Measurements from ENCODE around the gene HSD3B7. TPM values are rescaled to one million over a fixed set of nuclear protein-coding genes. Genes with fewer than 3 reads are reported as not detected.

The HSD3B7 gene
- total RNA-seq, 1 experiment from 2014 or later, result 0.95 TPM

GRCh38 chr16:31004658-31005057 is 19.7 kb downstream of the HSD3B7 start:
- no peaks in the 10 kb centered on the region for H3K36me3 ChIP-seq (ENCODE audit: insufficient read depth, low read length, poor library complexity, severe bottlenecking)
- POLR2A ChIA-PET (ENCODE audit: low non-redundant PET), result no interaction called here
- CTCF ChIA-PET, result no interaction called here

GRCh38 chr16:31005350-31006085 is 20.5 kb downstream of the HSD3B7 start:
- H3K36me3 ChIP-seq (ENCODE audit: insufficient read depth, low read length, poor library complexity, severe bottlenecking), result no peaks in the 10 kb centered on the region
- no TSS peak for BruUV-seq (replicated peaks)
- CTCF ChIA-PET, result no interaction called here
- DNase-seq (ENCODE audit: low spot score), result no peak
- TF ChIP-seq CTCF (conservative IDR thresholded peaks at IDR 0.05; ENCODE audit: low read depth, low read length) (no peak), EZH2 (IDR thresholded peaks at IDR 0.05; ENCODE audit: borderline replicate concordance, low read depth, low read length, poor library complexity, severe bottlenecking) (no peak)
- H3K27me3 ChIP-seq (replicated peaks; ENCODE audit: insufficient read depth, low read depth, low read length, poor library complexity), result peaks cover 8% of the 10 kb centered on the region
- H3K9me3 ChIP-seq (ENCODE audit: low read depth, low read length, poor library complexity, severe bottlenecking), result no peaks in the 10 kb centered on the region
- H3K27ac ChIP-seq (ENCODE audit: low read depth, low read length, poor library complexity, severe bottlenecking), result no peak overlapping the region
- no peak overlapping the region for H3K4me3 ChIP-seq (ENCODE audit: low read depth, low read length, poor library complexity, severe bottlenecking)
- POLR2A ChIA-PET (ENCODE audit: low non-redundant PET), result no interaction called here
- intact Hi-C loops (cut with micrococcal nuclease; ENCODE audit: unreplicated experiment), result no loop called here
- H3K4me1 ChIP-seq (ENCODE audit: insufficient read depth, low read length, poor library complexity, severe bottlenecking), result no peaks in the 10 kb centered on the region

More at GRCh38 chr16:31004658-31005057, 19.7 kb downstream of the HSD3B7 start:
- Histone ChIP-seq H3K4me3 (ENCODE audit: low read depth, low read length, poor library complexity, severe bottlenecking) (no peak overlapping the region), H3K9me3 (ENCODE audit: low read depth, low read length, poor library complexity, severe bottlenecking) (no peaks in the 10 kb centered on the region), H3K27ac (ENCODE audit: low read depth, low read length, poor library complexity, severe bottlenecking) (no peak overlapping the region), H3K4me1 (ENCODE audit: insufficient read depth, low read length, poor library complexity, severe bottlenecking) (no peaks in the 10 kb centered on the region), H3K27me3 (replicated peaks; ENCODE audit: insufficient read depth, low read depth, low read length, poor library complexity) (peaks cover 8% of the 10 kb centered on the region)
- DNase-seq (ENCODE audit: low spot score), result no peak
- intact Hi-C loops (cut with micrococcal nuclease; ENCODE audit: unreplicated experiment), result no loop called here
- no TSS peak for BruUV-seq (replicated peaks)
- TF ChIP-seq CTCF (conservative IDR thresholded peaks at IDR 0.05; ENCODE audit: low read depth, low read length), result no peak
- no peak for TF ChIP-seq EZH2 (IDR thresholded peaks at IDR 0.05; ENCODE audit: borderline replicate concordance, low read depth, low read length, poor library complexity, severe bottlenecking)

DNA sequence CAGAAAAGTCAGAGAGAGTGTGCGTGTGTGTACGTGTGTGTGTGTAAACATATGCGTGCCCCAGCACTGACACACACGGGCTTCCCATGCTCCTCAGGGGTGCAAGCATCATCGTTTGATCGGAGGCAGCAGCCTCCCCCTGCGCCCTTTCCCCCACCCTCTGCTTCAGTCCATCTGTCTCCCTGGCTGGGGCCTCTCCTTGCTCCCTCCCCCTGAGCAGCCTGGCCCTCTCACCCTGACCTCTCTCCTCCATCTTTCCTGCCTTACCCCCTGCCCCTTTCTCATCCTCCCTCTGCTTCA is 21.0 kb downstream of the HSD3B7 start:
- H3K4me1 ChIP-seq (ENCODE audit: insufficient read depth, low read length, poor library complexity, severe bottlenecking), result no peaks in the 10 kb centered on the region
- DNase-seq (ENCODE audit: low spot score), result no peak
- no peaks in the 10 kb centered on the region for H3K36me3 ChIP-seq (ENCODE audit: insufficient read depth, low read length, poor library complexity, severe bottlenecking)
- H3K27ac ChIP-seq (ENCODE audit: low read depth, low read length, poor library complexity, severe bottlenecking), result no peak overlapping the region
- BruUV-seq (replicated peaks), result no TSS peak
- ChIA-PET POLR2A (ENCODE audit: low non-redundant PET) (no interaction called here), CTCF (no interaction called here)
- H3K27me3 ChIP-seq (replicated peaks; ENCODE audit: insufficient read depth, low read depth, low read length, poor library complexity), result peaks cover 12% of the 10 kb centered on the region
- H3K9me3 ChIP-seq (ENCODE audit: low read depth, low read length, poor library complexity, severe bottlenecking), result no peaks in the 10 kb centered on the region
- TF ChIP-seq EZH2 (IDR thresholded peaks at IDR 0.05; ENCODE audit: borderline replicate concordance, low read depth, low read length, poor library complexity, severe bottlenecking), result no peak
- TF ChIP-seq CTCF (conservative IDR thresholded peaks at IDR 0.05; ENCODE audit: low read depth, low read length), result no peak
- intact Hi-C loops (cut with micrococcal nuclease; ENCODE audit: unreplicated experiment), result no loop called here
- H3K4me3 ChIP-seq (ENCODE audit: low read depth, low read length, poor library complexity, severe bottlenecking), result no peak overlapping the region
